ENCODE measurements around the gene LAIR2. TPM values are rescaled to one million over a fixed set of nuclear protein-coding genes. Genes with fewer than 3 reads are reported as not detected.
"Not testable (repeated sequence)": the region's sequence is repeated elsewhere in the genome, so short reads cannot be mapped to it uniquely, and the experiment has no call there.

Gene LAIR2
- total and polyA plus RNA-seq, 2 donors = not detected

GRCh38 chr19:54473071-54473891 is 29.4 kb upstream of the LAIR2 start, which contains the start of gene CDC42EP5:
Gene CDC42EP5, minus strand, starts transcription at chr19:54473296. Its CDS starts 7,749 bp downstream, at chr19:54465547.
- 6% methylated on average over 14 of the region's 14 CpGs for WGBS
- DNase-seq (ENCODE audit: extremely low spot score) = peak; percentile 92
- no peaks in the 10 kb centered on the region for H3K36me3 ChIP-seq (ENCODE audit: insufficient read depth)
- H3K4me1 ChIP-seq (ENCODE audit: insufficient read depth) = no peaks in the 10 kb centered on the region
- H3K27ac ChIP-seq (ENCODE audit: low read depth) = peak within 1 kb of the TSS; percentile 88
- H3K4me3 ChIP-seq (ENCODE audit: low read depth, low read length) = peak within 1 kb of the TSS; percentile 50

GRCh38 chr19:54473892-54474372 is 28.7 kb upstream of the LAIR2 start:
- 46% methylated on average over 6 of the region's 6 CpGs for WGBS
- DNase-seq (ENCODE audit: extremely low spot score) = no peak
- Histone ChIP-seq H3K4me1 (ENCODE audit: insufficient read depth) (no peaks in the 10 kb centered on the region), H3K4me3 (ENCODE audit: low read depth, low read length) (no peak overlapping the region), H3K27ac (ENCODE audit: low read depth) (peak overlapping the region; percentile 88), H3K36me3 (ENCODE audit: insufficient read depth) (no peaks in the 10 kb centered on the region)

GRCh38 chr19:54475706-54476105 is 26.9 kb upstream of the LAIR2 start:
- H3K4me1 ChIP-seq (ENCODE audit: insufficient read depth) = no peaks in the 10 kb centered on the region
- no peak for DNase-seq (ENCODE audit: extremely low spot score)
- H3K27ac ChIP-seq (ENCODE audit: low read depth) = no peak overlapping the region
- no peaks in the 10 kb centered on the region for H3K36me3 ChIP-seq (ENCODE audit: insufficient read depth)
- WGBS = 90% methylated on average over 11 of the region's 11 CpGs
- H3K4me3 ChIP-seq (ENCODE audit: low read depth, low read length) = no peak overlapping the region

GRCh38 chr19:54477650-54478049 is 25.0 kb upstream of the LAIR2 start:
- WGBS = 64% methylated on average over 3 of the region's 3 CpGs
- no peak for DNase-seq (ENCODE audit: extremely low spot score)
- H3K4me3 ChIP-seq (ENCODE audit: low read depth, low read length) = no peak overlapping the region

GRCh38 chr19:54478677-54479266 is 23.9 kb upstream of the LAIR2 start:
- Histone ChIP-seq H3K4me3 (ENCODE audit: low read depth, low read length) (no peak overlapping the region), H3K27ac (ENCODE audit: low read depth) (no peak overlapping the region), H3K4me1 (ENCODE audit: insufficient read depth) (no peaks in the 10 kb centered on the region), H3K36me3 (ENCODE audit: insufficient read depth) (no peaks in the 10 kb centered on the region)
- WGBS = 13% methylated on average over 10 of the region's 10 CpGs
- DNase-seq (ENCODE audit: extremely low spot score) = no peak

More at GRCh38 chr19:54477650-54478049, 25.0 kb upstream of the LAIR2 start:
- H3K4me1 ChIP-seq (ENCODE audit: insufficient read depth) = no peaks in the 10 kb centered on the region
- no peaks in the 10 kb centered on the region for H3K36me3 ChIP-seq (ENCODE audit: insufficient read depth)
- H3K27ac ChIP-seq (ENCODE audit: low read depth) = no peak overlapping the region

GRCh38 chr19:54480051-54480450 is 22.6 kb upstream of the LAIR2 start:
- no peak for DNase-seq (ENCODE audit: extremely low spot score)
- H3K4me1 ChIP-seq (ENCODE audit: insufficient read depth) = no peaks in the 10 kb centered on the region
- H3K27ac ChIP-seq (ENCODE audit: low read depth) = no peak overlapping the region
- 81% methylated on average over 2 of the region's 2 CpGs for WGBS
- H3K36me3 ChIP-seq (ENCODE audit: insufficient read depth) = no peaks in the 10 kb centered on the region
- H3K4me3 ChIP-seq (ENCODE audit: low read depth, low read length) = no peak overlapping the region

- Histone ChIP-seq H3K27ac (ENCODE audit: low read depth) (no peak overlapping the region), H3K36me3 (ENCODE audit: insufficient read depth) (no peaks in the 10 kb centered on the region), H3K4me3 (ENCODE audit: low read depth, low read length) (no peak overlapping the region), H3K4me1 (ENCODE audit: insufficient read depth) (no peaks in the 10 kb centered on the region)
- WGBS = 11% methylated on average over 16 of the region's 16 CpGs
- no peak for DNase-seq (ENCODE audit: extremely low spot score)
These were observed 21.2 kb upstream of the LAIR2 start for GRCh38 chr19:54481326-54481930.

- Histone ChIP-seq H3K27ac (ENCODE audit: low read depth) (no peak overlapping the region), H3K4me3 (ENCODE audit: low read depth, low read length) (no peak overlapping the region), H3K4me1 (ENCODE audit: insufficient read depth) (no peaks in the 10 kb centered on the region), H3K36me3 (ENCODE audit: insufficient read depth) (no peaks in the 10 kb centered on the region)
- DNase-seq (ENCODE audit: extremely low spot score) = no peak
- 72% methylated on average over 3 of the region's 3 CpGs for WGBS
These were observed 19.7 kb upstream of the LAIR2 start for GRCh38 chr19:54482889-54483288.

GRCh38 chr19:54484451-54484850 is 18.2 kb upstream of the LAIR2 start:
- H3K27ac ChIP-seq (ENCODE audit: low read depth) = no peak overlapping the region
- H3K4me3 ChIP-seq (ENCODE audit: low read depth, low read length) = no peak overlapping the region
- no peak for DNase-seq (ENCODE audit: extremely low spot score)
- WGBS = 76% methylated on average over 10 of the region's 10 CpGs
- no peaks in the 10 kb centered on the region for H3K4me1 ChIP-seq (ENCODE audit: insufficient read depth)
- no peaks in the 10 kb centered on the region for H3K36me3 ChIP-seq (ENCODE audit: insufficient read depth)

- 66% methylated on average over 5 of the region's 5 CpGs for whole genome bisulfite sequencing
- no peaks in the 10 kb centered on the region for H3K36me3 ChIP-seq (ENCODE audit: insufficient read depth)
- H3K4me1 ChIP-seq (ENCODE audit: insufficient read depth) = no peaks in the 10 kb centered on the region
- no peak overlapping the region for H3K4me3 ChIP-seq (ENCODE audit: low read depth, low read length)
- no peak for DNase-seq (ENCODE audit: extremely low spot score)
- no peak overlapping the region for H3K27ac ChIP-seq (ENCODE audit: low read depth)
These were observed 16.8 kb upstream of the LAIR2 start for GRCh38 chr19:54485851-54486250.

GRCh38 chr19:54489341-54489740 is 13.3 kb upstream of the LAIR2 start:
- no peaks in the 10 kb centered on the region for H3K4me1 ChIP-seq (ENCODE audit: insufficient read depth)
- no peaks in the 10 kb centered on the region for H3K36me3 ChIP-seq (ENCODE audit: insufficient read depth)
- no peak overlapping the region for H3K27ac ChIP-seq (ENCODE audit: low read depth)
- 72% methylated on average over 7 of the region's 7 CpGs for WGBS
- DNase-seq (ENCODE audit: extremely low spot score) = no peak
- no peak overlapping the region for H3K4me3 ChIP-seq (ENCODE audit: low read depth, low read length)

GRCh38 chr19:54489766-54490165 is 12.9 kb upstream of the LAIR2 start:
- no peak overlapping the region for H3K27ac ChIP-seq (ENCODE audit: low read depth)
- DNase-seq (ENCODE audit: extremely low spot score) = no peak
- H3K4me3 ChIP-seq (ENCODE audit: low read depth, low read length) = no peak overlapping the region
- no peaks in the 10 kb centered on the region for H3K4me1 ChIP-seq (ENCODE audit: insufficient read depth)
- no peaks in the 10 kb centered on the region for H3K36me3 ChIP-seq (ENCODE audit: insufficient read depth)
- 68% methylated on average over 9 of the region's 9 CpGs for WGBS

GRCh38 chr19:54492568-54492967 is 10.1 kb upstream of the LAIR2 start:
- Histone ChIP-seq H3K4me1 (ENCODE audit: insufficient read depth) (no peaks in the 10 kb centered on the region), H3K4me3 (ENCODE audit: low read depth, low read length) (no peak overlapping the region), H3K36me3 (ENCODE audit: insufficient read depth) (no peaks in the 10 kb centered on the region), H3K27ac (ENCODE audit: low read depth) (no peak overlapping the region)
- no peak for DNase-seq (ENCODE audit: extremely low spot score)
- WGBS = 93% methylated on average over 18 of the region's 18 CpGs

GRCh38 chr19:54493056-54493455 is 9.6 kb upstream of the LAIR2 start:
- WGBS = 88% methylated on average over 5 of the region's 5 CpGs
- DNase-seq (ENCODE audit: extremely low spot score); H3K4me1 ChIP-seq (ENCODE audit: insufficient read depth); H3K4me3 ChIP-seq (ENCODE audit: low read depth, low read length); H3K27ac ChIP-seq (ENCODE audit: low read depth); H3K36me3 ChIP-seq (ENCODE audit: insufficient read depth): not testable (repeated sequence)

Data from urinary bladder (tissue), 4 donors.